Spleen (tissue), 11 donors: ENCODE results near the gene CEMIP. TPM values are rescaled to one million over a fixed set of nuclear protein-coding genes. Genes with fewer than 3 reads are reported as not detected.

ENCODE experiments used
- DNase-seq: peaks from one replicate; pipeline ENCODE4 v3.0.0-alpha.2; 2020
- H3K27ac ChIP-seq, 8 donors: fragments of 200-600 bp; sonication (generic) in 7 of 8; 1 replicate in 4 of 8; 2 replicates in 4 of 8; pipeline versions ENCODE4 v1.5.0 to v1.8.0; 2016 to 2021; ENCODE audit warnings: inconsistent platforms in 4 of 8, mild to moderate bottlenecking in 4 of 8, moderate library complexity in 1 of 8
- H3K27me3 ChIP-seq, 7 donors: fragments of 200-600 bp; sonication (generic) in 6 of 7; replicated peaks in 1 of 7; 1 replicate in 4 of 7; 2 replicates in 3 of 7; pipeline versions ENCODE4 v1.5.0 to v1.8.0; 2016 to 2021; ENCODE audit warnings: inconsistent platforms in 3 of 7, mild to moderate bottlenecking in 1 of 7
- H3K36me3 ChIP-seq, 6 donors: fragments of 200-600 bp; sonication (generic) in 5 of 6; 1 replicate in 4 of 6; 2 replicates in 2 of 6; pipeline versions ENCODE4 v1.5.0 to v1.8.0; 2016 to 2021; ENCODE audit warnings: inconsistent platforms in 2 of 6
- H3K4me1 ChIP-seq, 6 donors: fragments of 200-600 bp; sonication (generic) in 5 of 6; 1 replicate in 3 of 6; 2 replicates in 3 of 6; pipeline versions ENCODE4 v1.5.0 to v1.8.0; 2016 to 2021; ENCODE audit warnings: inconsistent platforms in 3 of 6
- H3K4me3 ChIP-seq, 8 donors: fragments of 200-600 bp; sonication (generic) in 7 of 8; 1 replicate in 4 of 8; 2 replicates in 4 of 8; pipeline versions ENCODE4 v1.5.0 to v1.8.0; 2016 to 2021; ENCODE audit warnings: inconsistent platforms in 4 of 8, mild to moderate bottlenecking in 4 of 8, moderate library complexity in 2 of 8
- H3K9me3 ChIP-seq, 8 donors: fragments of 200-600 bp; sonication (generic) in 7 of 8; 1 replicate in 4 of 8; 2 replicates in 4 of 8; pipeline versions ENCODE4 v1.5.0 to v1.8.0; 2016 to 2021; ENCODE audit warnings: inconsistent platforms in 4 of 8
- CTCF ChIP-seq, 11 experiments: fragments of 200-600 bp in 7 of 11; fragments of 450-650 bp in 4 of 11; sonication (generic) in 4 of 11; IDR thresholded peaks in 8 of 11; conservative IDR thresholded peaks in 3 of 11; 1 replicate in 7 of 11; 2 replicates in 4 of 11; pipeline versions ENCODE4 v1.4.0 to v1.8.0; 2016 to 2021; ENCODE audit warnings: antibody characterized with exemption in 11 of 11, inconsistent platforms in 4 of 11, mild to moderate bottlenecking in 1 of 11
- POLR2A ChIP-seq, 3 donors: fragments of 450-650 bp; IDR thresholded peaks; one replicate each; pipeline ENCODE4 v1.5.1; 2017; ENCODE audit warnings: antibody characterized with exemption in 3 of 3, mild to moderate bottlenecking in 1 of 3
- POLR2AphosphoS5 ChIP-seq, 3 donors: sonication (generic); formaldehyde crosslinking; IDR thresholded peaks; one replicate each; pipeline ENCODE4 v1.5.1; 2017; ENCODE audit warnings: antibody characterized with exemption in 3 of 3
- WGBS, 5 donors: extraction: QIAGEN DNeasy Blood & Tissue Kit in 3 of 5; methylation state at CpG; one replicate each; pipeline versions ENCODE4 v1.1.5 to v1.1.7; 2013 to 2018; 5-methylcytosine and 5-hydroxymethylcytosine counted together
- intact Hi-C: fragments of 100-400 bp; cut with DNase I; formaldehyde crosslinking; loops from one replicate; pipeline ENCODE4 v1.15.0; 2023; ENCODE audit warnings: low total_unique reads
- polyA plus RNA-seq, 3 donors: library from polyadenylated mRNA; stranded (reverse); fragments of 200-250 nt; gene quantifications; one replicate each; pipeline ENCODE4 v1.2.1, GENCODE V29; 2013
- total RNA-seq, 7 donors: library from RNA; depleted of rRNA in 3 of 7; stranded (reverse); fragments of >200 nt in 3 of 7; fragmentation: NEBNext Ultra II Directional in 4 of 7; extraction: Animal tissue kit (Norgen Biotek cat#: 25700) in 4 of 7; gene quantifications; one replicate each; pipeline versions ENCODE4 v1.1.0 to v1.2.1, GENCODE V29; 2016 to 2021
- donor health status: healthy with polysubstance abuse.
- donor health status: DM: no; HTN: no; CAD: no; lungs with moderate emphysema.
- donor health status: DM: no; HTN: no; CAD: no.
- donor health status: Bipolar disorder and iron deficiency.
- donor health status: healthy.
- donor health status: DM: no; HTN: no; CAD: no.
- donor health status: DM: yes; HTN: yes; CAD: no.

Gene CEMIP
- total and polyA plus RNA-seq, 10 donors: 0.20 to 3.0 (median 1.0) TPM; not detected in 1

DNA sequence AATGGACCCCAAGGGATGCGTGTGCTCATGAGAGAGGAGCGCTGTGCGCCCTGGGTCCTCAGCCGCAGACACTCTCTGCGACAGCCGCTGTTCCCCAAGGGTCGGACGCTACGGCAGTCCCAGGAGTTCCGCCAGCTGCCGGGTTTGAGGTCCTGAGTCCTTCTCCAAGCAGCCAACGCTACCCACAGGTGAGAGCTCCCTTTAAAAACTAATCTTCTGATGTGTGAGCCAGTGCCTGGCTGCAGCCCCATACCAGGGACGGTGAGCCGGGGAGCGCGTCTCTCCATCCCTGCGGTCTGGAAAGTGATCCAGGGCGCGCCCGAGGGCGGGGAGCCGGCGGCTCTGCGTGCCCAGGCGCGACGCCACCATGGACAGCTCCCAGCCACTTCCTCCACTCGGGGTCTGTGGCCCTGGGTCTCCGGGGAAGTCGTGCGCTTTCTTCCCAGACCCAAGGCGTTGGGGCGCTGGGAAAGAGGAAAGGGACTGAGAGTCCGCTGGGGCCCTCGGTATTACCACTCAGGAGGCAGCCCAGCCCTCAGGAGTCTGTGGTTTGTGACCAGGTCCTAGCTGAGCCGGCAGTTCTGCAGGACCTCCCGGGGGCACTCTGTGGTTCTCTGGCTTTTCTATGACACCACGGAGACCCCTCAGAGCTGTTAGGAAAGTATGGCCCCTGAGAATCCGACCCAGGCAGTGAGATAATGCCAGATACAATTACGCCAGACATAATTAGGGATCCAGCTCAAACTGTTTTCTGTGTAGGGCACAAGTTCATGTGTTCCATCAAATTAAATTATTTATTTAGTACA, 1.4 kb downstream of the CEMIP start:
- H3K27me3 ChIP-seq: peaks cover 0 to 64% (median 25%) of the 10 kb centered on the region in 7 donors
- peaks cover 16 to 55% (median 34%) of the 10 kb centered on the region in 6 donors for H3K4me1 ChIP-seq
- intact Hi-C loops: no loop called here
- 6 to 20% (median 6%) methylated on average over 17 to 40 of the region's 40 CpGs for WGBS, 5 donors
- peak overlapping the region in 7 of 8 donors; percentile 34 to 63 (median 47) for H3K4me3 ChIP-seq
- H3K9me3 ChIP-seq: no peaks in the 10 kb centered on the region
- DNase-seq: no peak
- H3K27ac ChIP-seq: no peak overlapping the region
- H3K36me3 ChIP-seq: no peaks in the 10 kb centered on the region
- TF ChIP-seq CTCF (IDR thresholded peaks at IDR 0.05 in 8 of 11, conservative IDR thresholded peaks at IDR 0.05 in 3 of 11) (peak in 1 of 11 experiments; percentile 10), POLR2A (IDR thresholded peaks at IDR 0.05) (no peak), POLR2AphosphoS5 (IDR thresholded peaks at IDR 0.05) (peak in 1 of 3 donors; percentile 26)

DNA sequence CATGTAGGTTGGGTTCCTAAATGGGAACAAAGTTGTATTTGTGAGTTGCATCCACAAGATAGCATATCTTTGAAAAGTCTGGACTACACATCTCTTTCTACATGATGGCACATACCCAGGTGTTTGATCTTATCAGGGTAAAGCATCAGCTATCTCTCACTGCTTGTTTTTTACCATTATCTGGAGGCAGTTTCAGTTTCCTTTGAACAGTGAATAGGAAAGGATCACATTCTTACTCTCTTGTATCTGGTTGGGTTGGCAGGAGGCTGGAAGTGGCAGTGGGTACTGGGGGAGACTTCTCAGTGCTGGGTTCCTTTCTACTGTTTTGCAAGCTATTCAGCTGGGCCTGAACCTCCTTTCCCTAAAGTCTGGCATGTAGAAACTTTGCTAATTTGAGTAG, 4.1 kb downstream of the CEMIP start:
- H3K27ac ChIP-seq: no peak overlapping the region
- peaks cover 0 to 56% (median 25%) of the 10 kb centered on the region in 7 donors for H3K27me3 ChIP-seq
- TF ChIP-seq POLR2A (IDR thresholded peaks at IDR 0.05) (no peak), POLR2AphosphoS5 (IDR thresholded peaks at IDR 0.05) (no peak), CTCF (IDR thresholded peaks at IDR 0.05 in 8 of 11, conservative IDR thresholded peaks at IDR 0.05 in 3 of 11) (no peak)
- peaks cover 13 to 29% (median 24%) of the 10 kb centered on the region in 6 donors for H3K4me1 ChIP-seq
- no peaks in the 10 kb centered on the region for H3K36me3 ChIP-seq
- intact Hi-C loops: no loop called here
- H3K9me3 ChIP-seq: no peaks in the 10 kb centered on the region
- no peak overlapping the region for H3K4me3 ChIP-seq
- DNase-seq: no peak

- intact Hi-C loops: no loop called here
- TF ChIP-seq CTCF (IDR thresholded peaks at IDR 0.05 in 8 of 11, conservative IDR thresholded peaks at IDR 0.05 in 3 of 11) (no peak), POLR2AphosphoS5 (IDR thresholded peaks at IDR 0.05) (no peak), POLR2A (IDR thresholded peaks at IDR 0.05) (no peak)
- Histone ChIP-seq H3K27ac (no peak overlapping the region), H3K36me3 (no peaks in the 10 kb centered on the region), H3K4me3 (no peak overlapping the region), H3K4me1 (peaks cover under 1 to 8% (median 6%) of the 10 kb centered on the region in 6 donors), H3K27me3 (peaks cover 0 to 35% (median 12%) of the 10 kb centered on the region in 7 donors), H3K9me3 (no peaks in the 10 kb centered on the region)
- 84 to 90% (median 85%) methylated on average over 5 of the region's 5 CpGs for WGBS, 5 donors
- no peak for DNase-seq
These were observed 6.2 kb downstream of the CEMIP start for GRCh38 chr15:80785335-80785734.

DNA sequence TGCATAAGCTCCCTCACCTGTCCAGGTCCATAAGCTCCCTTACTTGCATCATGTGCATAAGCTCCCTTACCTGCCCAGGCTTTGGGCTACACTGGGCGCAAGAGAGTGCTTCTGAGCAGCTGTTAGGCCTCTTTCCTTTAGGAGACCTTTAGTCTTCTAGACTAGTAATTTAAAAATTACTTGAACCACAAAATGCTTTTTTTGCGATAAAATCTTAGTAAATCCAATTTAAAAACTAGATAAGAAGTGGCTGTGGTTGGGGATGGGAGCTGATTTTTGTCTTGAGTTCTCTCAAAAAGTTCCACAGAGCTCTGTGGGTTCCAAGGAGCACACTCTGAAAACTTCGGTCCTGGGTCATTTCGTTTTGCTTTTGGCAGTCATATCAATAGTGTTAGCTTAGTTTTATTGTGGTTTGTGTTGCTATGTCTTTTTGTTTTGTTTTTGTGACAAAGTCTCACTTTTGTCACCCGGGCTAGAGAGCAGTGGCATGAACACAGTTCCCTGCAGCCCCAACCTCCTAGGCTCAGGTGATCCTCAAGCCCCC, 6.7 kb downstream of the CEMIP start:
- Histone ChIP-seq H3K9me3 (no peaks in the 10 kb centered on the region), H3K4me1 (peaks cover 0 to 2% (median under 1%) of the 10 kb centered on the region in 6 donors), H3K27ac (no peak overlapping the region), H3K36me3 (no peaks in the 10 kb centered on the region), H3K27me3 (peaks cover 0 to 30% (median 7%) of the 10 kb centered on the region in 7 donors), H3K4me3 (no peak overlapping the region)
- 81 to 95% (median 85%) methylated on average over 5 of the region's 5 CpGs for WGBS, 5 donors
- intact Hi-C loops: no loop called here
- no peak for TF ChIP-seq POLR2AphosphoS5 (IDR thresholded peaks at IDR 0.05)
- no peak for TF ChIP-seq CTCF (IDR thresholded peaks at IDR 0.05 in 8 of 11, conservative IDR thresholded peaks at IDR 0.05 in 3 of 11)
- TF ChIP-seq POLR2A (IDR thresholded peaks at IDR 0.05): no peak
- DNase-seq: no peak
